HepG2 (cell line): ENCODE measurements around the gene SYNJ2. TPM values are rescaled to one million over a fixed set of nuclear protein-coding genes. Genes with fewer than 3 reads are reported as not detected.

Experiments
- ARHGAP35 ChIP-seq: sonication (generic); formaldehyde crosslinking; IDR thresholded peaks from 2 replicates; pipeline ENCODE4 v1.9.0; 2022; ENCODE audit warnings: mild to moderate bottlenecking, inconsistent platforms, moderate library complexity, missing genetic modification reagents, borderline replicate concordance
- FOXO1 ChIP-seq: sonication (generic); formaldehyde crosslinking; IDR thresholded peaks from 2 replicates; pipeline ENCODE4 v1.4.0; 2020; ENCODE audit warnings: missing genetic modification reagents
- HNF4G ChIP-seq, 2 experiments: sonication (generic) in 1 of 2; formaldehyde crosslinking in 1 of 2; IDR thresholded peaks; 2 replicates each; pipeline versions ENCODE4 v1.4.0 to v1.6.1; 2011 to 2020; ENCODE audit warnings: borderline replicate concordance in 2 of 2, low read depth in 2 of 2, mild to moderate bottlenecking in 2 of 2, low read length in 1 of 2, missing genetic modification reagents in 1 of 2, moderate library complexity in 1 of 2
- MAFF ChIP-seq: IDR thresholded peaks from 2 replicates; pipeline ENCODE4 v1.6.1; 2011; ENCODE audit warnings: low read depth, low read length, improper control_type of control experiment
- NCOA1 ChIP-seq: sonication (generic); formaldehyde crosslinking; IDR thresholded peaks from 2 replicates; pipeline ENCODE4 v1.9.0; 2021; ENCODE audit warnings: missing genetic modification reagents
- NR1H2 ChIP-seq: sonication (generic); formaldehyde crosslinking; IDR thresholded peaks from 2 replicates; pipeline ENCODE4 v1.8.1; 2022; ENCODE audit warnings: low read depth, missing genetic modification reagents, borderline replicate concordance
- ZNF30 ChIP-seq: sonication (generic); formaldehyde crosslinking; IDR thresholded peaks from 2 replicates; pipeline ENCODE4 v1.5.0; 2020; ENCODE audit warnings: mild to moderate bottlenecking, missing genetic modification reagents
- ZNF83 ChIP-seq: sonication (generic); formaldehyde crosslinking; IDR thresholded peaks from 2 replicates; pipeline ENCODE4 v1.4.0; 2020; ENCODE audit warnings: missing genetic modification reagents, mild to moderate bottlenecking, borderline replicate concordance
- ZNF883 ChIP-seq: sonication (generic); formaldehyde crosslinking; IDR thresholded peaks from 2 replicates; pipeline ENCODE4 v1.5.1; 2020; ENCODE audit warnings: mild to moderate bottlenecking, missing genetic modification reagents; ENCODE audit errors: not compliant biosample characterization
- polyA plus RNA-seq, 8 experiments: library from polyadenylated mRNA; depleted of rRNA in 3 of 8; stranded (reverse) in 7 of 8; unstranded in 1 of 8; fragments of >200 nt; fragmentation: Illumina TruSeq in 4 of 8; extraction: Trizol in 4 of 8; gene quantifications; 2 replicates each; pipeline versions ENCODE4 v1.2.1 to v1.2.3, GENCODE V29; 2011 to 2016; ENCODE audit warnings: low read depth in 4 of 8, missing spikeins in 1 of 8, mixed read lengths in 1 of 8; ENCODE audit not compliant: insufficient read depth in 1 of 8
- total RNA-seq, 5 experiments: library from RNA; depleted of rRNA; stranded (reverse); fragments of >200 nt; fragmentation: Illumina TruSeq; extraction: Trizol; gene quantifications; 2 replicates each; pipeline ENCODE4 v1.2.3, GENCODE V29; 2016; ENCODE audit warnings: low read depth in 1 of 5
- TF ChIP-seq, protein P1 (sequence below): sonication (generic); formaldehyde crosslinking; IDR thresholded peaks from 2 replicates; pipeline ENCODE4; 2020; ENCODE audit warnings: missing genetic modification reagents, mild to moderate bottlenecking, borderline replicate concordance
- TF ChIP-seq, protein P2 (sequence below): sonication (generic); formaldehyde crosslinking; IDR thresholded peaks from 2 replicates; pipeline ENCODE4 v1.5.0; 2020; ENCODE audit warnings: missing genetic modification reagents, mild to moderate bottlenecking, borderline replicate concordance

SYNJ2 gene
- total and polyA plus RNA-seq, 2 of the 13 experiments (the other 11 are each of a cell fraction or from before 2014, with no cell fraction given), result 39.1 to 57.6 TPM

DNA sequence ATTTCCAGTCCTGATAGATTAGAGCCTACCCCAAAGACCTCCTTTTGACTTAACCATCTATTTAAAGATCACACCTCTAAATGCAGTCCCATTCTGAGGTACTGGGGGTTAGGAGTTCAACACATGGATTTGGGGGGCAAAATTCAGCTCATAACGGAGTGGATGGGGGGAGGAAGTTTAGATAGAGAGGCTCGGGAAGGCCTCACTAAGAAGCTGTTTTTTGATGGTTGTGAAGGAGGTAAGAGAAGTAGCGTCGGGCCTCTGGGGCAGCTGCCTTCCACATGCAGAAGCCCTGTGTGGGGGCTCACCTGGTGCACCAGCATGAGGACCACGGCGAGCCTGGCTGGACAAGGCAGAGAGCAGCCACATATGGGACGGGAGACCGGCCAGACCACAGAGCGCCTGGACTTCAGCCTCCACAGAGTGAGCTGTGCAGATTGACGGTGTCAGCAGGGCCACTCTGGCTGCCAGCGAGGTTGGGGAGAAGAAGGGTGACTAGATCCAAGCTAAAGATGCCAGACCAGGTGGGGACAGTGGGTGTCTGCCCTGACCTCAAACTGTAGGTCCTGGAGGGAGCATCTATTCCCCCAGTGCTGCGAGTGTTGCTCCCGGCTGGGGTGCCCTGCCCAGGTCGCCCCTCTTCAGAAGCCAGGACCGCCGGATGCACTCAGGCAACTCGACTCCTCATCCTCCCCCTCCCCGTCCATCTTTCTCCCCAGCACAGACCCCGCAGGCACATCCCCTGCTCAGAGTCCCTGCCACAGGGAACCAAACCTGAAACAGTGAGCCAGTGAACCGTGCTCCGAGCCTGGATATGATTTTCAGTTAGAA, 5.1 kb upstream of the SYNJ2 start (continued):
- TF ChIP-seq, protein P1, sequence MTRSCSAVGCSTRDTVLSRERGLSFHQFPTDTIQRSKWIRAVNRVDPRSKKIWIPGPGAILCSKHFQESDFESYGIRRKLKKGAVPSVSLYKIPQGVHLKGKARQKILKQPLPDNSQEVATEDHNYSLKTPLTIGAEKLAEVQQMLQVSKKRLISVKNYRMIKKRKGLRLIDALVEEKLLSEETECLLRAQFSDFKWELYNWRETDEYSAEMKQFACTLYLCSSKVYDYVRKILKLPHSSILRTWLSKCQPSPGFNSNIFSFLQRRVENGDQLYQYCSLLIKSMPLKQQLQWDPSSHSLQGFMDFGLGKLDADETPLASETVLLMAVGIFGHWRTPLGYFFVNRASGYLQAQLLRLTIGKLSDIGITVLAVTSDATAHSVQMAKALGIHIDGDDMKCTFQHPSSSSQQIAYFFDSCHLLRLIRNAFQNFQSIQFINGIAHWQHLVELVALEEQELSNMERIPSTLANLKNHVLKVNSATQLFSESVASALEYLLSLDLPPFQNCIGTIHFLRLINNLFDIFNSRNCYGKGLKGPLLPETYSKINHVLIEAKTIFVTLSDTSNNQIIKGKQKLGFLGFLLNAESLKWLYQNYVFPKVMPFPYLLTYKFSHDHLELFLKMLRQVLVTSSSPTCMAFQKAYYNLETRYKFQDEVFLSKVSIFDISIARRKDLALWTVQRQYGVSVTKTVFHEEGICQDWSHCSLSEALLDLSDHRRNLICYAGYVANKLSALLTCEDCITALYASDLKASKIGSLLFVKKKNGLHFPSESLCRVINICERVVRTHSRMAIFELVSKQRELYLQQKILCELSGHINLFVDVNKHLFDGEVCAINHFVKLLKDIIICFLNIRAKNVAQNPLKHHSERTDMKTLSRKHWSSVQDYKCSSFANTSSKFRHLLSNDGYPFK (CRISPR knock-in tag), result peak; percentile 56; the same call in 1 of the 2 replicates
- TF ChIP-seq ZNF30 (CRISPR knock-in tag) (no peak), NCOA1 (CRISPR knock-in tag) (no peak), MAFF (no peak), HNF4G (IDR thresholded peaks at IDR 0.05; ENCODE audit: borderline replicate concordance, low read depth, low read length) (peak; percentile 55; the same call in 1 of the 2 replicates), HNF4G (CRISPR knock-in tag; IDR thresholded peaks at IDR 0.05; ENCODE audit: borderline replicate concordance, low read depth) (no peak; the same call in 1 of the 2 replicates), ARHGAP35 (CRISPR knock-in tag) (0 out of 2 replicates have a peak, but pooled peaks have one; percentile 17), ZNF883 (CRISPR knock-in tag) (no peak), NR1H2 (CRISPR knock-in tag) (no peak), FOXO1 (CRISPR knock-in tag) (0 out of 2 replicates have a peak, but pooled peaks have one; percentile 5), ZNF83 (CRISPR knock-in tag) (0 out of 2 replicates have a peak, but pooled peaks have one; percentile 44)
- TF ChIP-seq, protein P2, sequence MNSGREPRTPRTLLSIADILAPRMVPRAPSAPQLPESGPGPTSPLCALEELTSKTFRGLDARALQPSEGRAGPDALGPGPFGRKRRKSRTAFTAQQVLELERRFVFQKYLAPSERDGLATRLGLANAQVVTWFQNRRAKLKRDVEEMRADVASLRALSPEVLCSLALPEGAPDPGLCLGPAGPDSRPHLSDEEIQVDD (CRISPR knock-in tag), result no peak
